Panc1 (cell line): Measurements from ENCODE around the gene PNLIPRP1.

Experiments
- CTCF ChIP-seq: fragments of 450-650 bp; IDR thresholded peaks from 2 replicates; pipeline ENCODE4 v1.5.1; 2017; ENCODE audit warnings: mild to moderate bottlenecking
- POLR2AphosphoS5 ChIP-seq: IDR thresholded peaks from 2 replicates; pipeline ENCODE4 v1.6.1; 2012; ENCODE audit warnings: mild to moderate bottlenecking, low read depth, low read length, moderate library complexity
- REST ChIP-seq, 2 experiments: IDR thresholded peaks; 2 replicates each; pipeline ENCODE4 v1.6.1; 2011 to 2012; ENCODE audit warnings: low read depth in 2 of 2, control low read depth in 1 of 2, low read length in 1 of 2, mild to moderate bottlenecking in 1 of 2, moderate library complexity in 1 of 2; ENCODE audit not compliant: insufficient read depth in 1 of 2
- SIN3A ChIP-seq: IDR thresholded peaks from 2 replicates; pipeline ENCODE4 v1.6.1; 2012; ENCODE audit warnings: low read depth, mild to moderate bottlenecking, low read length, moderate library complexity, borderline replicate concordance; ENCODE audit not compliant: insufficient read depth
- TCF7L2 ChIP-seq: IDR thresholded peaks from 2 replicates; pipeline ENCODE4 v1.6.1; 2011; ENCODE audit warnings: mild to moderate bottlenecking, low read depth, low read length, inconsistent platforms

GRCh38 chr10:116620423-116621400 is 30.0 kb downstream of the PNLIPRP1 start, which contains the start of gene PNLIPRP2:
- TF ChIP-seq REST (IDR thresholded peaks at IDR 0.05; ENCODE audit: insufficient read depth in 1 of 2, low read depth in 2 of 2, low read length in 1 of 2) (no peak), CTCF (no peak), SIN3A (no peak), TCF7L2 (no peak), POLR2AphosphoS5 (no peak)
